Right ventricle myocardium superior (tissue), 1 donor: Measurements from ENCODE around the gene CYTH3. TPM values are rescaled to one million over a fixed set of nuclear protein-coding genes. Genes with fewer than 3 reads are reported as not detected.

Experiments
- total RNA-seq: library from RNA; stranded (reverse); fragmentation: NEBNext Ultra II Directional; extraction: Animal tissue kit (Norgen Biotek cat#: 25700); gene quantifications from one replicate; pipeline ENCODE4 v1.2.1, GENCODE V29; 2021
- donor health status: DM: no; HTN: yes; CAD: no; lungs with severe emphysema.

CYTH3 gene
- total RNA-seq, 1 donor from 2014 or later: 25.6 TPM

Other genes with a start within 250 kb of the CYTH3 start
- gene ANKRD61, start 241.2 kb downstream of the CYTH3 start, total RNA-seq: not detected
- 55.6 TPM for gene EIF2AK1, start 213.4 kb downstream of the CYTH3 start, total RNA-seq
- gene USP42, start 167.7 kb downstream of the CYTH3 start, total RNA-seq: 4.1 TPM
- gene FAM220A, start 76.3 kb upstream of the CYTH3 start, total RNA-seq: 31.8 TPM
- 124 TPM for gene RAC1, start 101.9 kb upstream of the CYTH3 start, total RNA-seq
- gene DAGLB, start 175.3 kb upstream of the CYTH3 start, total RNA-seq: 8.1 TPM
- 41.3 TPM for gene KDELR2, start 211.5 kb upstream of the CYTH3 start, total RNA-seq